K562 (cell line): ENCODE measurements around the gene GLTP. TPM values are rescaled to one million over a fixed set of nuclear protein-coding genes. Genes with fewer than 3 reads are reported as not detected.

Experiments
- CBFA2T3 ChIP-seq: fragments of 450-650 bp; IDR thresholded peaks from 2 replicates; pipeline ENCODE4 v1.6.1; 2017
- GTF2F1 ChIP-seq: IDR thresholded peaks from 2 replicates; pipeline ENCODE4 v1.6.1; 2011; ENCODE audit warnings: low read depth, low read length, improper control_type of control experiment
- HMG20B ChIP-seq: fragments of 250-450 bp; sonication (Bioruptor Pico); IDR thresholded peaks from 2 replicates; pipeline ENCODE4 v1.5.0; 2021; ENCODE audit warnings: mild to moderate bottlenecking
- KDM4B ChIP-seq, 2 experiments: fragments of 450-650 bp in 1 of 2; sonication (generic) in 1 of 2; IDR thresholded peaks; 2 replicates each; pipeline ENCODE4 v1.6.1; 2016 to 2017; ENCODE audit warnings: borderline replicate concordance in 2 of 2, antibody characterized with exemption in 1 of 2, low read depth in 1 of 2, mild to moderate bottlenecking in 1 of 2
- NFIC ChIP-seq: fragments of 450-650 bp; IDR thresholded peaks from 2 replicates; pipeline ENCODE4 v1.6.1; 2017; ENCODE audit warnings: mild to moderate bottlenecking, inconsistent platforms
- PHB2 ChIP-seq: fragments of 450-650 bp; IDR thresholded peaks from 2 replicates; pipeline ENCODE4 v1.6.1; 2017; ENCODE audit warnings: low read depth
- RUNX1 ChIP-seq: sonication (generic); IDR thresholded peaks from 2 replicates; pipeline ENCODE4 v1.6.1; 2016; ENCODE audit warnings: antibody characterized with exemption, low read depth
- SMARCB1 ChIP-seq: IDR thresholded peaks from 2 replicates; pipeline ENCODE4 v1.6.1; 2011; ENCODE audit warnings: improper control_type of control experiment, low read depth; ENCODE audit not compliant: insufficient read length
- TCF3 ChIP-seq: sonication (generic); formaldehyde crosslinking; IDR thresholded peaks from 2 replicates; pipeline ENCODE4 v1.4.0; 2020; ENCODE audit warnings: mild to moderate bottlenecking, missing genetic modification reagents
- ZHX1 ChIP-seq: fragments of 150-350 bp; conservative IDR thresholded peaks from 2 replicates; pipeline ENCODE4 v1.6.1; 2014; ENCODE audit warnings: low read length
- ZMIZ1 ChIP-seq, 2 experiments: fragments of 150-350 bp in 1 of 2; IDR thresholded peaks; 2 replicates each; pipeline ENCODE4 v1.6.1; 2012 to 2016; ENCODE audit warnings: low read depth in 2 of 2, low read length in 2 of 2, mild to moderate bottlenecking in 1 of 2, moderate library complexity in 1 of 2
- ZNF584 ChIP-seq: fragments of 200-800 bp; sonication (Bioruptor generic); IDR thresholded peaks from 2 replicates; pipeline ENCODE4 v1.6.1; 2016; ENCODE audit warnings: low read depth, mild to moderate bottlenecking, missing genetic modification characterization, missing compliant biosample characterization
- ZNF76 ChIP-seq: fragments of 250-450 bp; sonication (Bioruptor Pico); IDR thresholded peaks from 2 replicates; pipeline ENCODE4 v1.4.0; 2020; ENCODE audit warnings: mild to moderate bottlenecking, moderate library complexity, borderline replicate concordance
- polyA plus RNA-seq, 8 experiments: library from polyadenylated mRNA; depleted of rRNA in 4 of 8; stranded (reverse) in 5 of 8; unstranded in 3 of 8; fragments of >200 nt; fragmentation: Nextera tagmentation in 2 of 8; fragmentation: Illumina TruSeq in 1 of 8; extraction: Ambion mirVana in 2 of 8; extraction: Trizol in 1 of 8; gene quantifications; 2 replicates each; pipeline versions ENCODE4 v1.2.1 to v1.2.3, GENCODE V29; 2011 to 2014; ENCODE audit warnings: inconsistent platforms in 1 of 8, missing spikeins in 1 of 8
- total RNA-seq, 7 experiments: library from RNA; depleted of rRNA in 6 of 7; stranded (reverse); fragments of >200 nt in 6 of 7; fragmentation: Illumina TruSeq in 2 of 7; extraction: Trizol in 2 of 7; gene quantifications; 2 replicates each; pipeline versions ENCODE4 v1.2.1 to v1.2.3, GENCODE V29; 2011 to 2021; ENCODE audit warnings: low replicate concordance in 1 of 7
- TF ChIP-seq, protein P1 (sequence below): sonication (generic); formaldehyde crosslinking; IDR thresholded peaks from 2 replicates; pipeline ENCODE4 v1.8.1; 2023; ENCODE audit warnings: mild to moderate bottlenecking, missing genetic modification reagents
- TF ChIP-seq, protein P2 (sequence below): fragments of 450-650 bp; IDR thresholded peaks from 2 replicates; pipeline ENCODE4 v1.6.1; 2016; ENCODE audit warnings: low read depth, mild to moderate bottlenecking, moderate library complexity

GLTP gene
- total and polyA plus RNA-seq, 9 of the 15 experiments (the other 6 are each of a cell fraction or from before 2014, with no cell fraction given), result 4.4 to 8.3 (median 6.1) TPM

DNA sequence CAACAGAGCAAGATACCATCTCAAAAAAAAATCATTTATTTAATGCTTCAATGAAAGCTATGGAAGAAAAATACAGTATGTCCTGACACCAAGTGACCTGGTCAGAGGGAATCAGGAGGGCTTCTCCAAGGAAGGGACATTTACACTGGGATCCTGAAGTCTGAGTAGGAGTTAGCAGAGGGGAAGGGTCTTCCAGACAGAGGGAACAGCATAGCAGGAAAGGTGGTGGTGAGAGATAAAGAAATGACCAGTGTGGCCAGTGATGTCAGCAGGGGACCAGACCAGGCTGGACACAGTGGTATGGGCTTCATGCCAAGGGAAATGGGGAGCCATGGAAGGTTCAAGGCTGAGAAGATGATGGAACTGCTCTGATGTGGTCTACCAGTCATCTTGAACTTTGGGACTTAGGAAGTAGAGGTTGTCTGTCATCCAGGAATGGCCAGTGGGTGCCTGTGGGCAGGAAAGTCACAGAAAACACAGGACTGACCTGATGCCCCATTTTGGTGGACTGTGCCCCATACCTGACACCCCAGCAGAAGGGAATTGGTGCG, 11.9 kb upstream of the GLTP start (continued):
- TF ChIP-seq, protein P1, sequence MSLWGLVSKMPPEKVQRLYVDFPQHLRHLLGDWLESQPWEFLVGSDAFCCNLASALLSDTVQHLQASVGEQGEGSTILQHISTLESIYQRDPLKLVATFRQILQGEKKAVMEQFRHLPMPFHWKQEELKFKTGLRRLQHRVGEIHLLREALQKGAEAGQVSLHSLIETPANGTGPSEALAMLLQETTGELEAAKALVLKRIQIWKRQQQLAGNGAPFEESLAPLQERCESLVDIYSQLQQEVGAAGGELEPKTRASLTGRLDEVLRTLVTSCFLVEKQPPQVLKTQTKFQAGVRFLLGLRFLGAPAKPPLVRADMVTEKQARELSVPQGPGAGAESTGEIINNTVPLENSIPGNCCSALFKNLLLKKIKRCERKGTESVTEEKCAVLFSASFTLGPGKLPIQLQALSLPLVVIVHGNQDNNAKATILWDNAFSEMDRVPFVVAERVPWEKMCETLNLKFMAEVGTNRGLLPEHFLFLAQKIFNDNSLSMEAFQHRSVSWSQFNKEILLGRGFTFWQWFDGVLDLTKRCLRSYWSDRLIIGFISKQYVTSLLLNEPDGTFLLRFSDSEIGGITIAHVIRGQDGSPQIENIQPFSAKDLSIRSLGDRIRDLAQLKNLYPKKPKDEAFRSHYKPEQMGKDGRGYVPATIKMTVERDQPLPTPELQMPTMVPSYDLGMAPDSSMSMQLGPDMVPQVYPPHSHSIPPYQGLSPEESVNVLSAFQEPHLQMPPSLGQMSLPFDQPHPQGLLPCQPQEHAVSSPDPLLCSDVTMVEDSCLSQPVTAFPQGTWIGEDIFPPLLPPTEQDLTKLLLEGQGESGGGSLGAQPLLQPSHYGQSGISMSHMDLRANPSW (CRISPR knock-in tag), result no peak
- TF ChIP-seq ZNF76 (CRISPR knock-in tag), result no peak
- no peak for TF ChIP-seq KDM4B (IDR thresholded peaks at IDR 0.05; ENCODE audit: borderline replicate concordance in 2 of 2, low read depth in 1 of 2)
- no peak for TF ChIP-seq HMG20B (CRISPR knock-in tag)
- TF ChIP-seq GTF2F1, result no peak
- no peak for TF ChIP-seq SMARCB1
- TF ChIP-seq RUNX1, result no peak
- TF ChIP-seq NFIC, result peak; percentile 78
- peak; percentile 35; the same call in 1 of the 2 replicates for TF ChIP-seq TCF3
- TF ChIP-seq CBFA2T3, result peak; percentile 28; the same call in 1 of the 2 replicates
- no peak for TF ChIP-seq PHB2
- TF ChIP-seq, protein P2, sequence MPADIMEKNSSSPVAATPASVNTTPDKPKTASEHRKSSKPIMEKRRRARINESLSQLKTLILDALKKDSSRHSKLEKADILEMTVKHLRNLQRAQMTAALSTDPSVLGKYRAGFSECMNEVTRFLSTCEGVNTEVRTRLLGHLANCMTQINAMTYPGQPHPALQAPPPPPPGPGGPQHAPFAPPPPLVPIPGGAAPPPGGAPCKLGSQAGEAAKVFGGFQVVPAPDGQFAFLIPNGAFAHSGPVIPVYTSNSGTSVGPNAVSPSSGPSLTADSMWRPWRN, result no peak
- no peak for TF ChIP-seq ZMIZ1 (IDR thresholded peaks at IDR 0.05; ENCODE audit: low read depth in 2 of 2, low read length in 2 of 2)
- TF ChIP-seq ZNF584 (CRISPR knock-in tag), result no peak
- TF ChIP-seq ZHX1, result no peak
